ENCODE data around the gene EFNA4.

EFNA4 gene

GRCh38 chr1:155073377-155074242 is 10.1 kb downstream of the EFNA4 start:
- DNase-seq (ENCODE audit: low spot score), result no peak

- DNase-seq (ENCODE audit: low spot score), result no peak
Measured at GRCh38 chr1:155075535-155075934, 12.0 kb downstream of the EFNA4 start.

- no peak for DNase-seq (ENCODE audit: low spot score)
Measured at GRCh38 chr1:155076371-155076770, 12.8 kb downstream of the EFNA4 start.

GRCh38 chr1:155077346-155077745 is 13.8 kb downstream of the EFNA4 start:
- DNase-seq (ENCODE audit: low spot score), result no peak

- DNase-seq (ENCODE audit: low spot score), result no peak
Measured at GRCh38 chr1:155077758-155078445, 14.4 kb downstream of the EFNA4 start.

- DNase-seq (ENCODE audit: low spot score), result peak; percentile 49
Measured at GRCh38 chr1:155078469-155079209, 15.1 kb downstream of the EFNA4 start, which contains the start of gene EFNA3. EFNA3 (plus strand) TSS chr1:155078837; CDS start chr1:155078942, 105 bp downstream.

- DNase-seq (ENCODE audit: low spot score), result no peak
Measured at GRCh38 chr1:155079210-155079486, 15.6 kb downstream of the EFNA4 start.

- no peak for DNase-seq (ENCODE audit: low spot score)
Measured at GRCh38 chr1:155079487-155080311, 16.2 kb downstream of the EFNA4 start.

- no peak for DNase-seq (ENCODE audit: low spot score)
Measured at GRCh38 chr1:155080312-155081228, 17.0 kb downstream of the EFNA4 start.

- DNase-seq (ENCODE audit: low spot score), result no peak
Measured at GRCh38 chr1:155081472-155082300, 18.1 kb downstream of the EFNA4 start.

GRCh38 chr1:155082301-155083051 is 18.9 kb downstream of the EFNA4 start:
- no peak for DNase-seq (ENCODE audit: low spot score)

- no peak for DNase-seq (ENCODE audit: low spot score)
Measured at GRCh38 chr1:155083052-155083541, 19.6 kb downstream of the EFNA4 start.

GRCh38 chr1:155083865-155084721 is 20.6 kb downstream of the EFNA4 start:
- no peak for DNase-seq (ENCODE audit: low spot score)

GRCh38 chr1:155084722-155085503 is 21.4 kb downstream of the EFNA4 start:
- DNase-seq (ENCODE audit: low spot score), result peak; percentile 92

- peak; percentile 80 for DNase-seq (ENCODE audit: low spot score)
Measured at GRCh38 chr1:155085504-155086127, 22.1 kb downstream of the EFNA4 start.

- peak; percentile 74 for DNase-seq (ENCODE audit: low spot score)
Measured at GRCh38 chr1:155086128-155086741, 22.7 kb downstream of the EFNA4 start.

All from CD4-positive, alpha-beta T cell treated with Interleukin-15 for 4 hours (primary cell).